GM10266 (cell line): ENCODE measurements around the gene SORCS3.
A peak's percentile ranks its signal among the peaks of the same experiment; 100 is the strongest.

Experiments used
- DNase-seq: peaks from one replicate; pipeline ENCODE4 v3.0.0; 2012; ENCODE audit errors: extremely low spot score
- CTCF ChIP-seq: IDR thresholded peaks from 2 replicates; pipeline ENCODE4 v1.5.1; 2012; ENCODE audit warnings: mild to moderate bottlenecking, low read depth; ENCODE audit not compliant: control insufficient read depth, insufficient read depth; ENCODE audit errors: missing control alignments

Gene SORCS3

GRCh38 chr10:104614245-104614831 lies 26.8 kb upstream of the SORCS3 start:
- DNase-seq: peak; percentile 40

GRCh38 chr10:104615136-104615535 lies 26.0 kb upstream of the SORCS3 start:
- no peak for TF ChIP-seq CTCF
- no peak for DNase-seq

More at GRCh38 chr10:104614245-104614831, 26.8 kb upstream of the SORCS3 start:
- peak; percentile 48 for TF ChIP-seq CTCF

GRCh38 chr10:104617831-104618230 lies 23.3 kb upstream of the SORCS3 start:
- DNase-seq: no peak
- no peak for TF ChIP-seq CTCF

- no peak for DNase-seq
- TF ChIP-seq CTCF: no peak
Observed at GRCh38 chr10:104622175-104622574, 18.9 kb upstream of the SORCS3 start.

GRCh38 chr10:104622598-104623209 lies 18.4 kb upstream of the SORCS3 start:
- peak; percentile 47 for TF ChIP-seq CTCF
- DNase-seq: no peak

GRCh38 chr10:104630731-104631130 lies 10.4 kb upstream of the SORCS3 start:
- TF ChIP-seq CTCF: no peak
- DNase-seq: no peak

- DNase-seq: no peak
- no peak for TF ChIP-seq CTCF
Observed at GRCh38 chr10:104631946-104632345, 9.1 kb upstream of the SORCS3 start.
